NK-92 treated with Interleukin-12 subunit alpha and Interleukin-12 subunit beta, amount 100 ng/mL, for 24 hours (cell line): ENCODE measurements around the gene ZBTB7C.

ENCODE experiments used
- DNase-seq: peaks from one replicate; lab custom pipeline; 2025; lab: John Stamatoyannopoulos, UW

The ZBTB7C gene

DNA sequence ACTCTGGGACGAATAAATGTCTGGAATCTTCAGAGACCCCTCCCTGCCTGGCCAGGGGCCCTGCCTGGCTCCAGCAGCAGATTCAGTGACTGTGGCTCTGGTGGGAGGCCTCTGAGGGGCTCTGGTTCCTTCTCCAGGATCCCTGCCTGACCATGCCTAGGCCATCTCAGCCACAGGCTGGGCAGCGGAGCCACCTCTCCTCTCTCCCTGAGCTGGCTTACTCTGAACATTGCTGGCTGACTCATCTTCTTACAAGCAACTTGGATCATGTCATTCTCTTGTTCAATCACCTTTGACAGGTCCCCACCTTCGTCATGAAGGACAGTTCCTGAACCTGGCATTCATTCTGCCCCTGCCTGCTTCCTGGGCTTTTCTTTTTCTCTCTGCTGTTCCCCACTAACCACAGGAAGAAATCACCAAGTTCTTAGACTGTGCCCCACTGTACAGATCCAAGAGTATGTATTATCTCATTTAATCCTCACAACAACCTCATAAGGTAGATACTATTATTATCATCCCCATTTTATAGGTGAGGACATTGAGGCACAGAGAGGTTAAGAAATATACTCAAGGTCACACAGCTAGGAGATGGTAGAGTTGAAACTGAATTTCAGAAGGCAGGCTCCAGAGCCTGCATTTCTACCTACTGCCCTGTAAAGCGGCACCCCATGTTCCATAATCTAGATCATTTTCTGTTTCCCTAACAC lies 323.2 kb downstream of the ZBTB7C start:
- no peak for DNase-seq

DNA sequence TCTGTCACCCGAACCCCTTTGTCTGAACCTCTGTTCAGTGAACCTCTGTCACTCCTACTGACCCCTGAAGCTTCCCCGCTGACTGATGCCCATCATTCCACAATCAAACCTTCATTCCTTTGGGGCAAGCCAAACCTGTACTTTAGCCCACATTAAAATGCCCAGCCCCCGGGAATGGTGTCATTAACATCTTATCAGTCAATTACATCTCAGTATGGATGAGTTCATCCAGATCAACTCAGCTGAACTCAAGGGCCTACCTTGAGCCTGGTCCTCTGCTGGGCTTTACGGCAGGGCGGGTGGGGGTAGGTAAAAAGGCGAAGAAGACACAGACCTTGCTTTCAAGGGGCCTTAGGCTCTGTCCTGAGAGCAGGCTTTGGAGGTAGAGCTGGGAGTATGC lies 324.3 kb downstream of the ZBTB7C start:
- DNase-seq: no peak

DNA sequence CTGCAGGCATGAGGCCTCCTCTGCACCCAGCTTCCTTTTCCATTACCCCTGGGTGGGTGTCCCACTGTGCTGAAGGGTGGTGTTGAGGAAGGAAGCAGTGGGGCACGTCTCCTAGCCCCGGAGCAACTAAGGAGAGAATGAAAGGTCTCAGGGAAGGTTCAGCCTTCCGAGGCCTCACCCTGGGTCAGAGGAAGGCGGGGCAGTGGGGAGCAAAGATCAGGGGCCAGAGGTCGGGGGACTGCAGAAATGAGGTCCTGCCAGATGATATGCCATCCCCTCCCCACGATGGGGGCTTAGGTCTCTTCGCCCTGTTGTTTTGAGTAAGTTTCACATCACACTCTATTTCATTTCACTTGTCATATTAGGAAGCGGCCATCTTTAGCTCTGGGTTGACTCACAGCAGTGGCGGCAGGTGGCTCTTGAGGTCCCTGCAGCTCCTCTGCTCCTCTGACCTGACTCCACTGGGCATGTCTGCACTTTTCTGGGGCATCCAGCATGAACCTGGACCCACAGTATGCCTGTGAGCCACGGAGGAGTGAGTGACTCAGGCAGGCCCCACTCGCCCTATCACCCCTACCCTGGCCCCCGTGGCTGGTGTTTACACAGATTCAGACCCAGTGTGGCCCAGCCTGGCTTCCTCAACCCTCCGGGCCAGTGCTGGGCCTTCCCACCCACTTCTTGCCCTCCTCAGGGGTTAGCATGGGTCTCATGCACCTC lies 325.0 kb downstream of the ZBTB7C start:
- DNase-seq: no peak

DNA sequence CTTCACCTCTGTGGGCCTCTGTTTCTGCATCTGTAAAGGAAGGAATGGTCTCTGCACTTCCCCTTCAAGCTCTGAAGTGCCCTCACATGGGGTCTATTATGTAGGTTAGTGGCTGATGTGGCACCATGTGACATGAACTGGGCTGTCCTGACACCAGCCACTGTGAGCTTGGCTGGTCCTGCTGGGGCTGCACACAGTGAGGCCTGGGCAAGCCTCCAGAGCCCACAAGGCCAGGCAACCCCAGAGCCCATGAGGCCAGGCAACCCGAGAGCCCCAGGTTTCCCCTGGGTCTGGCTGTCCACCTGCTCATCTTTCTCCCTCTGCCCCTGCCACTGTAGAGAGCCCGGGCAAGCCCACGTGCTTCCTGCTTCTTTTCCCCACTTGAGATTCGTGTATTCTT lies 328.6 kb downstream of the ZBTB7C start:
- no peak for DNase-seq

DNA sequence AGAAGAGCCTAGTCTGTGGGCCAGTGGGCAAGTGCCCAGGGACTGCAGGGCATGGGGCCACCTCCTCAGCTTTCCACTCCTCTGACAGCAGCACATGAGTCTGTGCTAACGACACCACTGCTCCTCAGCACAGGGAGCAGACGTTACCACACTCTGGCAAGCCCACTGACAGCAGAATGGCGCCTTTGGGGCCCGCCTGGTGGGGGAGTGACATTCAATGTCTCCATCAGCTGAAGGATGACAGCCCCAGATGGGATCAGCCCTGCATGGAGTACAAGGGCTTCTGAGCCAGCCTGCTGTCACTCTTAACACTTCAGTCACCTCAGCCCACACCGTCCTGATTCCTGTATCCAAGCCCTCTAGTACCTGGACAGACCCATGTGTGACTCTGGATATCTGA lies 329.3 kb downstream of the ZBTB7C start:
- DNase-seq: no peak

DNA sequence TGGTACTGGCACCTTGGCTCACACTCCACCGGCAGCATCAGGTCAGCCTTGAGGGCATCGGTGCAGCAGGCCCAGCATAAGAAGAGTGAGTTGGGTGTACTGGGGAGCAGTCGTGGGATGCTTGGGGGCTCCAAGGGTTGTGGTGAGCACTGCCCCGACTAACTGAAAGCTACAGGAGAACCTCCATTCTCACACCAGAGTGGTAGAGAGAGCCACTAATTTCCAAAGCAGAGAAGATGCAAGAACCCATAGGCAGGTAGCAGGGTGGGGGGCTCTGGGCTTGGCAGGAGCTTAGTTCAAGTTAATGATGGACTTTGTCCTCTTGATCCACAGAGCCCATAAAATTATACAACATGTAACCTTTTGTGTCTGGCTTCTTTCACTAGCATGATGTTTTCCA lies 330.7 kb downstream of the ZBTB7C start:
- DNase-seq: no peak

DNA sequence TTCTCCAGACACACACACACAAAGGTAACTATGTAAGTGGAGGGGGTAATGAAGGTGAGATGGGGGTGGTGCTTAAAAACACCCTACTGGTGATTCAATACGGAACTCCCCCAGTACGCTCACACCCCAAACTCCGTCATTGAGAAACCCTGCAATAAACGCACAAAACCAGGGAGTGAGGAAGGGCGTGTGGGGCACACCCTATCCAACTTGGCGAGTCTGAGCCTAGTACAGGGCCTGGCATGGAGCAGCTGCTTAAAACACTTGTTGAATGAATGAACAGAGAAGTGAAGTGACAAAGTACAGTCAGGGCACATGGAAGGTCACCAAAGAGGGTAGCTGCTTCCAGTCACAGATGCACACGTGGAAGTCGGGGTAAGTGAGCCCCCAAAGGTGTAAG lies 331.9 kb downstream of the ZBTB7C start:
- DNase-seq: no peak

DNA sequence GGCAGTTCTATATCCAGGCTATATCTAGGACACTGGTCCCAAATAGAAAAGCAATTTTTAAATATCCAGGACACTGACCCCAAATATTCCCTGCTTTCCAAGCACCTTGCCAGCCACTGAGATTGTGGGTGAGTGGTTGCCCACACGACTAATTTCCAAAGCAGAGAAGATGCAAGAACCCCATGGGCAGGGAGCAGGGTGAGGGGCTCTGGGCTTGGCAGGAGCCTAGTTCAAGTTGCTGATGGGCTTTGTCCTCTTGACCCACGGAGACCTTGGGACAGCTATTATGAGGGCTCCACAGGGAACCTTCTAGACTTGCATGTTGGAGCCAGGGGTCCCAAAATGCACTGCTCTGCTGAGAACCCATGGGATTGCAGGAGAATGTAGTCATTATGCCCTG lies 332.7 kb downstream of the ZBTB7C start:
- DNase-seq: no peak

DNA sequence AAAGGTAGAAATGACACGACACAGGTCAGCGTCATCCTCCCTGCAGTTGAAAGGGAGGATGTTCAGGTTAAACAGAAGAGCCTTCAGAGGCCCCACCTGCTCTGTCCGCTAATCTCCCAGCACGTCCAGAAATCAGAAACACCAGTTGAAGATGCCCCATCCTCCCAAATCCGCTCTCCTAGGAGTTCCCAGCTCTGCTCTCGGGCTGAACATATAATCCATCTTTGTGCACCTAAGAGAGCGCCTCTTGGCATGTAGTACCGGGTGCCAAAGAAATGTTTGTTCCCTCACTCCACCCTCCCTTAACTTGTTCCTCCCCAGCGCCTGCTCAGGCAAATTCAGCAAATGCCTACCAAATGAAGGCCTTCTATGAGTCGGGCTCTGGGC lies 333.5 kb downstream of the ZBTB7C start:
- no peak for DNase-seq

DNA sequence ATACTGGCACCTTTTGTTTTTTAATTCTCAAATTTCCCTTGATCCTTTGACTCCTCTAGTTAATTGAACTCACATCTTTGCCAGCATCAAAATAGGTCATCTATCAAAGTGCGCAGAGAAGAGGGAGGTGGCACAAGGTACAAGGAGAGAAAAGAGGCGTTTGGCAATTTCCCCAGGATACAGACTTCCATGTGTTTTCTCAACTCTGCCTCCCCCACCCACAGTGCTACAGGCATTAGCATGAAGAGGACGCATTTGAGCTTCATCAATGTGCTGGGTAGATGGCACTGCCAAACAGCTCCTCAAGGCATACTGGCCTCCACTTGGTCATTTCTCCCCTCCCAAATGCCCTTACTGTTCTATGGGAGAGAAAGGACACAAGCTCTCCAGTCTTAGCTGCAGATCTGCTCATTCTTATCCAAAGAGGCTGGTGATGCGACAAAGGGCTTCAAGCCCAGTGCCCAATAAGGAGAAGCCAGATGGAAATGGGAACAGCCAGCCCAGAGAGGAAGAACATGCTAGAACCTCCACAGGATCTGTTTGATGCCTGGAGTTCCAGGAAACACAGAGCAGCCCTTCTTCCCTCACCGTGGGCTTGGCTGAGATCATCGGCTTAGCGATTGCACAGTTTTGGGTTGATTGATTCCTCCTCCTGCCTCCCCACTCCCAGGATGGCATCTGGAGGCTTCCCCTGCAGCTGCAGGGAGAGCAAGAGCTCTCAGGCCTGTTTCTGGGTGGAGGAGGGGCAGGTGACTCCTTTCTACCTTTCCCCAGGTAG lies 334.1 kb downstream of the ZBTB7C start:
- DNase-seq: no peak

DNA sequence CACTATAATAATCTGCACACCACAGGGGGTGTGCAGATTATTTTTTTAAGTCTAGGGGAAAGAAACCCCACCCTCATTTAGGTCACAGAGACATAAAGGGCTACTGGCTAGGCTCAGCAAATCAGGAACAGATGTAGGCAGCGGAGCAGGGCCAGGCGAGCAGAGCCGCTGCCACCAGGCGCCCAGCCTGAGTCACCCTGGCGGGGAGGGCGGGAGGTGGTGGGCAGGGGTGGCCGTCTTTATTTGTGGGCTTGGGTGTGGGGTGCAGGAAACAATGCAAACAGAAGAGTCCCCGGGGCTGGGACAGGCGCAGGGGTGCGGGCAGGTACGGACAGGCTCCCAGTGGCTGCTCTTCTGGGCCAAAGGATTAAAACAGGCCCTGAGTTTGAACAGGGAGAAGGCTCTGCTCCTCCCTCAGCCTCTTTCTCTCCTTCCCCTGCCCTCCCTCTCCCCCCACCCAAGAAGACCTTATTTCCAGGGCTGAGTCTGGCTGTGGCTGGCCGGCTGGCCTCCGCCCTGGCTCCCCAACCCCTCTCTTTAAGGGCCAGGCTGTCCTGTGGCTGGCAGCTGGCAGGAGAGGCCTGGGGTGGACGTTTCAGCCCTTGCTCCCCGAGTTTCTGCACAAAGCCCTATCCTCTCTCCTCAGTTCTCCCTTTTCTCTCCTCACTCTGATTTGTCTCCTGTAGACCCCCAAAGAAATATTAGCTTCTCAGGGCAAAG lies 335.8 kb downstream of the ZBTB7C start:
- DNase-seq: no peak

DNA sequence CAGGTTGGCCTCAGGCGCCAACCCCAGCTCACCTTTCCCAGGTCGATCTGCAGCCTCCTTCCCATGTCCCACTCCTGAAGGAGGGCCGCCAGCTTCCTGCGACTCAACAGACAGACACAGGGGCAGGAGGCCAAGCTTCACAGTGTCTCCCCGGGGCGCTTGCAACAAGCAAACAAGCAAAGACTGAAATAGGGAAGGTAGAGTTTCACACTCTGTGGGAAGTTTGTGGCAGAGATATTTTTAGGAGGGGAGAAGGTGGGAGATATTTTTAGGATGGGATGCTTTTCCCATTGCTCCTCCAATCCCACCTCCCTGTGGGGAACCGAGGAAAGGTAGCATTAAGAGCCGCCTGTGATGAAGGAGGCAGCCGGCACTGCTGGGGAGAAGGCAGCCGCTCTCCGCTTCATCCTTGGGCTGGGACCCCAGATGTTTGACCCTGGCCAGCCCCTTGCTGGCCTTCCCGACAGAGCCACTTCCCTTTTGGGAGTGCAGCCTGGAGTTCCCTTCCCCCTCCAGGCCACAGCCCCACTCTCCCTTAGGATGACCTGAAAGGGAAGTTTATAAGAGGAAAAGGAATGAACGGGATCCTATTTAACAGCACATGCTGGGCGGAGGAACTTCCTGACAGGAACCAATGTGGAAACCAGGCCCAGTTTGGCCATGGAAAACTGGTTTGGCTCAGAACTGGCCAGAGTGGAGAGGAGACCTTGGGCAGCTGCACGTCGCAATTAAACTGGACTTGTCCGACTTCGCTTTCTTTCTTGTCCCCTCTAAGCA lies 336.6 kb downstream of the ZBTB7C start:
- DNase-seq: no peak

DNA sequence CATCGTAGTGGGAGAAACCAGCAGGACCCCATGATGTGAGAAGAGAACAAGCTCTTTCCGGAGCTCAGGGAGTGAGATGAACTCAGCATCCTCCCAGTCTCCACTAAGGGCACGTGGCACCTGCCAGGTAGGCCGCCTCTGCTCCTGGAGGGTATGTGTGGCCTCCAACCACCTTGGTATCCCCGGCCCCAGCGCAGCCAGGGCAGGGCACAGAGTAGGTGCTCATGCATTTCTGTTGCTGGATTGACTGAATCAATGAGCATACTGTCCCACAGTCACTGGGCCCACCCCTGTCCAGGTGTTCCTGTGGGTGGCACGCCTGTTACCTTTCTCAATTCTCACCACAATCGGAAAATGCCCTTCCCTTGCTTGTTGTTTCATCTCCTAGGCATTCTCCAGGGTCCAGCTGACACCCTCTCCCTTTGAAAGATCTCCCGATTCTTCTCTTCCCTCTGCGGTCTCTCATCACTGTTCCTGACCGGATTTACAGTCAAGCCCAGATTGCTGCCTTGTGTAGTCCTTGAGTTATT lies 340.2 kb downstream of the ZBTB7C start:
- DNase-seq: no peak

DNA sequence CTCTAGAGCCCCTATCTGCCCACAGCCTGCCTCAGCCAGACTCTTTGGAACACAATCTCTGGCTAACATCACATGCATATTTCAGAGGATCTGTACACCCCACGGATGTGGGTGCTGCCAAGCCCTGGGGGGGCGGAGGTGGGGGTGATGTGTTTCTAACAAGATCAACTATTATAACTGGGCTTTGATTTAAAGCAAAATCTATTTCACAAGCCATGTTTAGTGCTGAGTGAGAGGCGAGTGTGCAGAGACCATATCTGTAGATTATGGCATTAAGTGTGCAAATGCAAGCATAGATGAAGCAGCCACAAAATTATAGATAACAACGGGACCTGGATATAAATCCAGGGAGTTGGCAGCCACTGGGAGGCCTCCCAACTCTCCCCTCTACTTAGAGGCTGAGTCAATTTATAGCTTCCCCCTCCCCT lies 342.9 kb downstream of the ZBTB7C start:
- DNase-seq: no peak

DNA sequence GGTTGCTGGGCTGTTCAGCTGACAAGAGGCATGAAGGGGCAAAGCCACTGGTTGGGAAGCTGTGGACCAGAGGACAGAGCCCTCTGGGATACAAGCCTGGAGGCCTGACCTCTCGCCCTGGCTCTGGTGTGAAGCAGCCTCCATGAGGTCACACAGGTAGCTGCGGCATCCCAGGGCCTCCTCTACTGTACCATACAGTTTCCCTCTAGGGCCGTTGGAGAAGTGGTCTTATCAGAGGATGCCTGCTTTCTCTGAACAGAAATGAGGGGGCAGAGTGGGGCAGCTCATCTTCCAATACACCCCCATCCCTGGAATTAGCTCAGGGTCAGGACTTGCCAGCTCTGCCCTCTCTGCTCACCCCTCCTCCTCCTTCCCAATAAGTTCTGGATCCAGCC lies 343.6 kb downstream of the ZBTB7C start:
- no peak for DNase-seq

DNA sequence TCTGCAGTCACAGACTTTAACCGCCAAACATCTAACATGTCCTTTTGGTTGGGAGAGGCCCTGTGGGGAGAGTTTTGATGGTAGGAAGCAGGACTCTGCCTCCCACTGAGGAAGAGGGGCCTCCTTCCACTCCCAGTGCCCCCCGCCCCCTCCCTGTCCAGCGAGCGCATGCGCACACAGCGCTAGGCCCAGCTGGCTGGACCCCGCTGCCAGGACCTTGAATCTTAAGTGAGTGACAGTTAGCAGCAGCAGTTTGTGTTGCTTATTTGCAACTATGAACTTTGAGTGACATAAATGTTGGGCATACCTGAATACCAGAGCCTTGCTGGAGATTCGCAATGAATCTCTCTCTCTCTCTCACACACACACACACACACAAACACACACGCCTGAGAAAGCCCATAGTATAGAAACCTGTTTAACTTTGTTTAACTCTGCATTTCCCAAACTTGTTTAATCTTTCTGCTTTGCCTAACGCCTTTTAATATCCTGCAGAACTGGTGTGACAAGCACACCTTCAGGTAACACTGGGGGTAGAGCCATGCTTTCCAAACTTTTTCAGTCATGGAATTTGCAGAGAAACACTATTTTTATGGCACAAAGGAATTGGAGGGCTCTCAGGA lies 344.1 kb downstream of the ZBTB7C start:
- DNase-seq: no peak

DNA sequence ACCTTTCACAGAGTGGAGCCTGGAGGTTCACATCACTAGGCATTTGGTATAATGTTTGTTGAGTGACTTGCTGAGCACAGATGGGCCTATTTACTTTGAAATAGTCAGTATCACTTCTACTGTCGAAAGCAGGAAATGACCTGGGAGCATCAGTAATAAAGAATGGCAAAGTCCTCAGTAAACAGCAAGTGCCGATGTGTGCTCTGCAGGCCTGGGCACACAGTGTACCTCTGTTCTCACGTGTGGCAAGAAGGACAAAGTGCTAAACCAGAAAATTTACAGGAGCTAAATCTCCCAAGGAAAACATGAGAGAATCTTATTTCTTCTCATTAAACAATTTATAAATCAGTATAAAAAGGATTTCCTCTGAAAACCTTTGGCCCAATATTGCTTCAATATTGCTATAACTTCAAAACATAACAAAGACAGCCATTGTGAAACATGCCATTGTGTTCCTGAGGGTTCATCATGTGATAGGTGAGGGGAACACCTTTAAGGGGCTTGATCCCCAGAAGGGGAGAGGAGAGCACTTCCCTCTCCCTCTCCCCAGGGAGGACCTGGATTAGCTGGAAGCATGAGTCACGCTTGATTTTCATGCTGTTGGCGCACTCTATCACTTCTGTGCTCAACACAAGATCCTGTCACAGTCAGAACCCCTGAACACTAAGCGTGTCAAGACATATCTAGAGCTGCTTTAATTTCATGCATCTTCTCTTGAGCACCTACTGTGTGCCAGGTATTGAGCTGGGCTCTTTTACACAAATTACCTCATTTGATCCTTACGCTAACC lies 347.2 kb downstream of the ZBTB7C start:
- DNase-seq: no peak

DNA sequence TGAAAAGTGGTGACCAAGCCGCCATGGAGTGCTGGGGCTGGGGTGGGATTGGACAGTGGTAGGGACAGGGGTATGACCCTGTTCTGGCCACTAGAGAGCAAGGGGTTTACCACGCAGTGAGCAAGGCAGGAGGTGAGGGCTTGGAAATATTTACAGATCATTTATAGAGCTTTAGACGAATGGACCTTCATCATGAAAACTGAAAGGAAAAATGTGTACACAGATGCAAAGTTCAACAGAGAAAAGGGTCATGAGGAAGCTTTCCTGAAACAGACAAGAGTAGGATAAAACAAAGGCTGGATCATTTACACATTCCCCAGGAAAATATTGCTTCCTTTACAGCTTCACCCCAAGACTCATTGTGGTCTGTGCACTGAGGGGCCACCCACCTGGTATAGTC lies 348.2 kb downstream of the ZBTB7C start:
- no peak for DNase-seq

DNA sequence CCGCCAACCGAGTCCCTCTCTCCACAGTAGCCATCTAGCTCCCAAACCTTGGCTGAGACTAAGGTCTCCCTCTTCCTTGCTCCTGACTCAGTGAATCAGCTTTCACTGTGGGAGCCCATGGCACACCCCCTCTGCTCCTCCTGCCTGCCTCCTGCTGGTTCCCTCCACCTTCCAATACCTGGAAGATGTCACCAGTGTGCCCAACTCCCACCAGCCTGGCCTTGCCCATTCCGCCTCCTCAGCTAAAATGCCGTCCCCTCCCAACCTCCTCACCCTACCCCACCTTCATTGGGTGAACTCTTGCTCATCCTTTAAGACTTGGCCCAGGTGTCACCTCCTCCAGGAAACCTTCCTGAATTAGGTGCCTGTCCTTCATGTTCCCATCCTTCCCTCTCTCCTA lies 348.8 kb downstream of the ZBTB7C start:
- no peak for DNase-seq

DNA sequence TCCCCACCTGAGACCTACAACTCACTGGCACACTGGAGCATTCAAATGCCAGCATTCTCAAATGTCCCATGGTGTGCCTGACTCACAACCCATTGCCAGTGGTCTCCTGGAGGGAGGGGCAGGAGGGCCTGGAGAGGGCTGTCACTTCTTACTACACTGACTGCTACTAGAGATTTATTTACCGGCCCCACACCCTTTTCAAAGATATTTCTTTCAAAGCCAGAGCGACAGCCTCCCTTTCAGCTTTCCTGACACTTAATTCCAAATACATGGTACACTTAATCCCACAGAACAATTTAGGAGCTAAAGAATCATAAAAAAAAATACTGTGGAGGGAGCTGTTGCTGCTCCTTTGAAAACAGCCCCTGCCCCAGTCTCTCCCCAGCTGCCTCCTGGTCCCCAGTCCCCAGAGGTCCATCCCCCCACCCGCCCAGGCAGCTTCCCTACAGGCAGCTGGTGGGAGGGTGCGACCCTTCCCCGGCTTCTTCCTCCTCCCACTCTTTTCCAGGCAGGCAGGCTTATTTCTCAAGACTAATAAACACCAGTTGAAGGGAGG lies 349.6 kb downstream of the ZBTB7C start:
- DNase-seq: no peak
